ENCODE data around the gene CTSE. TPM values are rescaled to one million over a fixed set of nuclear protein-coding genes. Genes with fewer than 3 reads are reported as not detected.

The CTSE gene
- polyA plus RNA-seq, 1 donor (not counting 4 experiments of a cell fraction or from before 2014, with no cell fraction given) = 0.33 TPM

DNA sequence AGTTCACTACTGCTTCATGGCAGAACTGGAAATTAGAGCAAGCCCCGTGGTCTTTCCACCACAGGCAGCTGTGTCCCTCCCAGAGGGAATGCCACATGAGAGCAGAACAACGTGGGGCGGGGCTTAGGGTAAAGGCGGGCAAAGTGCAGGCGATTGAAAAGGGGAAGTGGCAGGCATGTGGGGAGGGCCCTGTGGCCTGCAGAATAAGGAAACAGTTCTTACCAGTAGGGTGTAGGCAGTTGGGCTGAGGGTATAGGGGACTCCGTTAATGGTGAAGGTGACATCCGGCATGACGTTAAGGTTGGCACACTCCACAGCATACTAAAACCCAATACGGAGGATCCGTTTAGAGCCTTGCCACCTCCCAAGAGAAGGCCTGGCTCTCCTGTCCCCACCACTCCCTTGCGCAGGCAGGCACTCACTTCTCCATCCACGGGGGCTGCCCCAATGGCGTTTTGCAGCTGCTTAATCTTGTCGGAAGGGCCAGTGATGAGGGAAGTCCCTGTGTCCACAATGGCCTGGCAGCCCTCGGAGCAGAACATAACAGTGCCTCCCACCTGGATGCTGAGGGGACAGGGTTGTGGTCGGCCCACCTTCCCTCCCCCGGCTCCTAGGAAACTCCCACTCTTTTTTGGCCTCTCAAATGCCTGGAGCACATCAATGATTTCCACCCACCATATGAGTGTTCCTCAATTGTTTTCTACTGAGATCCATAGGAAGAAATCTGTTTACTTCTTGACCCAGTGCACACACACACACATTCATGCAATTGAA, 11.4 kb downstream of the CTSE start:
- no peaks in the 10 kb centered on the region for H3K4me1 ChIP-seq (ENCODE audit: control insufficient read depth, extremely low read depth, insufficient read depth, low read length)
- no peaks in the 10 kb centered on the region for H4K20me1 ChIP-seq (ENCODE audit: control insufficient read depth, extremely low read depth, insufficient read depth, low read length)
- no peaks in the 10 kb centered on the region for H3K36me3 ChIP-seq (ENCODE audit: control insufficient read depth in 2 of 2, extremely low read depth in 1 of 2, insufficient read depth in 2 of 2, low read length in 2 of 2)
- no peak overlapping the region for H3K4me3 ChIP-seq (ENCODE audit: control insufficient read depth in 2 of 3, extremely low read depth in 1 of 3, insufficient read depth in 2 of 3, low read depth in 1 of 3, low read length in 3 of 3)
- FAIRE-seq (no peak), DNase-seq (ENCODE audit: low read depth, low spot score) (no peak)
- dilution Hi-C loops (cut with MboI; ENCODE audit: extremely low pct_ligation_motif_present, low sequenced_read_pairs) = no loop called here
- H3K9ac ChIP-seq (ENCODE audit: control insufficient read depth, extremely low read depth, insufficient read depth, low read length) = no peak overlapping the region
- no peaks in the 10 kb centered on the region for H3K9me1 ChIP-seq (ENCODE audit: control insufficient read depth, extremely low read depth, insufficient read depth, low read length)
- TF ChIP-seq CTCF (optimal IDR thresholded peaks at IDR 0.05 in 1 of 3, IDR thresholded peaks at IDR 0.05 in 1 of 3, conservative IDR thresholded peaks at IDR 0.05 in 1 of 3; ENCODE audit: extremely low read depth in 1 of 3, insufficient read depth in 2 of 3, low read length in 3 of 3) = no peak
- TF ChIP-seq EZH2 (IDR thresholded peaks at IDR 0.05; ENCODE audit: low read length) = no peak
- H3K27ac ChIP-seq (ENCODE audit: control insufficient read depth, insufficient read depth, low read length) = no peak overlapping the region
- H3K27me3 ChIP-seq (ENCODE audit: control insufficient read depth, extremely low read depth, insufficient read depth, low read length) = no peaks in the 10 kb centered on the region
- no peak overlapping the region for H2AFZ ChIP-seq (ENCODE audit: control insufficient read depth, low read length)
- no peaks in the 10 kb centered on the region for H3K9me3 ChIP-seq (ENCODE audit: control insufficient read depth, low read depth, low read length)
- H3K79me2 ChIP-seq (ENCODE audit: control insufficient read depth, insufficient read depth, low read length) = no peaks in the 10 kb centered on the region
- H3K4me2 ChIP-seq (ENCODE audit: control insufficient read depth, extremely low read depth, insufficient read depth, low read depth, low read length) = no peak overlapping the region

- no peaks in the 10 kb centered on the region for H3K79me2 ChIP-seq (ENCODE audit: control insufficient read depth, insufficient read depth, low read length)
- DNase-seq (ENCODE audit: low read depth, low spot score) (no peak), FAIRE-seq (no peak)
- no peaks in the 10 kb centered on the region for H3K27me3 ChIP-seq (ENCODE audit: control insufficient read depth, extremely low read depth, insufficient read depth, low read length)
- no peaks in the 10 kb centered on the region for H4K20me1 ChIP-seq (ENCODE audit: control insufficient read depth, extremely low read depth, insufficient read depth, low read length)
- dilution Hi-C loops (cut with MboI; ENCODE audit: extremely low pct_ligation_motif_present, low sequenced_read_pairs) = no loop called here
- H3K36me3 ChIP-seq (ENCODE audit: control insufficient read depth in 2 of 2, extremely low read depth in 1 of 2, insufficient read depth in 2 of 2, low read length in 2 of 2) = no peaks in the 10 kb centered on the region
- no peak overlapping the region for H3K9ac ChIP-seq (ENCODE audit: control insufficient read depth, extremely low read depth, insufficient read depth, low read length)
- no peak overlapping the region for H3K4me3 ChIP-seq (ENCODE audit: control insufficient read depth in 2 of 3, extremely low read depth in 1 of 3, insufficient read depth in 2 of 3, low read depth in 1 of 3, low read length in 3 of 3)
- no peaks in the 10 kb centered on the region for H3K9me3 ChIP-seq (ENCODE audit: control insufficient read depth, low read depth, low read length)
- H3K27ac ChIP-seq (ENCODE audit: control insufficient read depth, insufficient read depth, low read length) = no peak overlapping the region
- no peaks in the 10 kb centered on the region for H3K4me1 ChIP-seq (ENCODE audit: control insufficient read depth, extremely low read depth, insufficient read depth, low read length)
- no peaks in the 10 kb centered on the region for H3K9me1 ChIP-seq (ENCODE audit: control insufficient read depth, extremely low read depth, insufficient read depth, low read length)
- H2AFZ ChIP-seq (ENCODE audit: control insufficient read depth, low read length) = no peak overlapping the region
- no peak overlapping the region for H3K4me2 ChIP-seq (ENCODE audit: control insufficient read depth, extremely low read depth, insufficient read depth, low read depth, low read length)
- TF ChIP-seq CTCF (optimal IDR thresholded peaks at IDR 0.05 in 1 of 3, IDR thresholded peaks at IDR 0.05 in 1 of 3, conservative IDR thresholded peaks at IDR 0.05 in 1 of 3; ENCODE audit: extremely low read depth in 1 of 3, insufficient read depth in 2 of 3, low read length in 3 of 3) = no peak
- no peak for TF ChIP-seq EZH2 (IDR thresholded peaks at IDR 0.05; ENCODE audit: low read length)
These were observed 12.6 kb downstream of the CTSE start for GRCh38 chr1:206011057-206011456.
